Activated T-cell treated with anti-CD3 and anti-CD28 coated beads, Interleukin-2, amount 50 U/mL, for 4 hours (primary cell): Measurements from ENCODE around the gene SEC14L1. TPM values are rescaled to one million over a fixed set of nuclear protein-coding genes. Genes with fewer than 3 reads are reported as not detected.

Experiments used
- ATAC-seq, 2 donors: fragments of 200-7000 bp; cut with Tn5 transposase; one replicate each; pipeline ENCODE4 v1.10.0; 2021
- DNase-seq: peaks from one replicate; pipeline ENCODE4 v3.0.0-alpha.2; 2020
- H3K27me3 Mint-ChIP-seq: one replicate; pipeline ENCODE4 v1.8.0; 2021; ENCODE audit warnings: low read depth, mixed read lengths
- H3K36me3 Mint-ChIP-seq: one replicate; pipeline ENCODE4 v1.8.0; 2022; ENCODE audit warnings: mixed read lengths; ENCODE audit not compliant: insufficient read depth
- H3K4me1 Mint-ChIP-seq: one replicate; pipeline ENCODE4 v1.8.0; 2021; ENCODE audit warnings: low read depth, mixed read lengths
- H3K4me3 Mint-ChIP-seq: one replicate; pipeline ENCODE4 v1.8.0; 2021; ENCODE audit warnings: mild to moderate bottlenecking, moderate library complexity, mixed read lengths
- H3K9me3 Mint-ChIP-seq: one replicate; pipeline ENCODE4 v1.8.0; 2021; ENCODE audit warnings: mixed read lengths
- total RNA-seq, 3 donors: library from RNA; stranded (reverse); gene quantifications; one replicate each; pipeline ENCODE4 v1.2.1, GENCODE V29; 2021

The SEC14L1 gene
- total RNA-seq, 3 donors from 2014 or later: 26.5 to 36.9 (median 27.4) TPM

DNA sequence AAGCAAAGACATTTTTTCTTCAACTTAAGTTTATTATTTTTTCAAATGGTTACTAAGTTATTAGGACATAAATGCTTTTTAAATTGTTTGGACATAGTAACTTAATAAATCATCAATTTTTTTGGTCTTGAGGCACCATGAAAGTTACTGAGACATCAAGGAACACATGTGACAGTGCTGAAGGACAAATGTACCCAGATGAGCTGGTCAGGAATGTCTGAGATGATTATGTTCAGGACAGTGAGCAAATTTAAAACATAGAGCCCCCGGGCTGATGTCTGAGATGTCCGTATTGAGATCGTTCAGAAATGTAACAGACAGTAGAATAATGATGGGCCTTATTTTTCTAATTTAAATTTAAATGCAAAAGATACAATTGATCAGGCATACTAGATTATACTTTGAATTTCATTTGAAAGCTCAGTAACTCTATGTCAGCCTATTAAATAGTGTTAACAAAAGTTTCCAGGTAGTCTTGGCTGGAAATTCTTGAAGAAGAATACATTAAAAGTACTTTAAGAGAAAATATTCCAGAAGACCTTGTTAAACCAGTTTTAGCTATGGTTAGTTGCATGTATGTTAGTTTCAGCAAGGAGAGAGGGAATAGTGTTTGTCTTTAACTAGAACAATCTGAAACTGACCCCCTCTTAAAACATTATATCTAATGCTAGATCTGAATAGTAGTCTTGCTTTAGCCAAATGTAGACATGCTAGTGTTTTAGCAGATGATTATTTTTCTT is 36.4 kb downstream of the SEC14L1 start:
- peaks cover 17% of the 10 kb centered on the region for H3K36me3 Mint-ChIP-seq
- no peaks in the 10 kb centered on the region for H3K27me3 Mint-ChIP-seq

DNA sequence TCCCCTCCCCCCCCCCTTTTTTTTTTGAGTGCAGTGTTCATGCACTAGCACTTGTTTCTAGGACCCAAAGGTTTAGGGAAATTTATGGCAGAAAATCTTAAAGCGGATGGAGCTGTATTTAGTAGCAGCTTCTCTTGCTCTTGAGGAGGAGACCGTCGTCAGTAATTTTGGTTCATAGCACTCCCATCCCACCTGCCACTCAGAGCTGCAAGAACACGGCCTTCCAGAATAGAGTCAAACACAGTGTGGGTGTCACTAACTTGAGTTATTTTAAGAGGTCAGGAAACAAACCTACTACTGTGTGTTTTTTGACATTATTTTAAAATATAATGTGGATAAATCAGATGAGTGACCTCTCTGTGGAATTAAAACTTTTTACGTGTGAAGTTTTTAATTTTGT is 37.3 kb downstream of the SEC14L1 start:
- Mint-ChIP-seq H3K36me3 (peaks cover 10% of the 10 kb centered on the region), H3K27me3 (no peaks in the 10 kb centered on the region), H3K4me1 (peaks cover 31% of the 10 kb centered on the region), H3K9me3 (peaks cover 13% of the 10 kb centered on the region), H3K4me3 (no peak overlapping the region)
- DNase-seq: no peak
- ATAC-seq: no peak

More for the DNA sequence above, 36.4 kb downstream of the SEC14L1 start:
- peaks cover 22% of the 10 kb centered on the region for H3K4me1 Mint-ChIP-seq
- DNase-seq: no peak
- no peak overlapping the region for H3K4me3 Mint-ChIP-seq
- peaks cover 17% of the 10 kb centered on the region for H3K9me3 Mint-ChIP-seq
- no peak for ATAC-seq

- H3K36me3 Mint-ChIP-seq: peaks cover 9% of the 10 kb centered on the region
- H3K27me3 Mint-ChIP-seq: no peaks in the 10 kb centered on the region
- no peak for ATAC-seq
- DNase-seq: no peak
- H3K9me3 Mint-ChIP-seq: peaks cover 8% of the 10 kb centered on the region
- no peak overlapping the region for H3K4me3 Mint-ChIP-seq
- peaks cover 34% of the 10 kb centered on the region for H3K4me1 Mint-ChIP-seq
Observed at GRCh38 chr17:77178563-77178962, 37.8 kb downstream of the SEC14L1 start.

- Mint-ChIP-seq H3K9me3 (no peaks in the 10 kb centered on the region), H3K27me3 (no peaks in the 10 kb centered on the region), H3K4me3 (no peak overlapping the region), H3K36me3 (no peaks in the 10 kb centered on the region), H3K4me1 (peaks cover 34% of the 10 kb centered on the region)
- DNase-seq (no peak), ATAC-seq (no peak)
Observed at GRCh38 chr17:77180503-77181357, 40.0 kb downstream of the SEC14L1 start.

- peak; percentile 38 to 48 for ATAC-seq
- H3K4me3 Mint-ChIP-seq: peak overlapping the region; percentile 48
- no peak for DNase-seq
Observed at GRCh38 chr17:77182205-77183172, 41.7 kb downstream of the SEC14L1 start.

GRCh38 chr17:77184474-77184873 is 43.7 kb downstream of the SEC14L1 start:
- ATAC-seq (no peak), DNase-seq (no peak)
- Mint-ChIP-seq H3K36me3 (no peaks in the 10 kb centered on the region), H3K4me1 (peaks cover 42% of the 10 kb centered on the region), H3K4me3 (no peak overlapping the region), H3K27me3 (no peaks in the 10 kb centered on the region), H3K9me3 (no peaks in the 10 kb centered on the region)

More at GRCh38 chr17:77182205-77183172, 41.7 kb downstream of the SEC14L1 start:
- peaks cover 33% of the 10 kb centered on the region for H3K4me1 Mint-ChIP-seq
- no peaks in the 10 kb centered on the region for H3K36me3 Mint-ChIP-seq
- H3K27me3 Mint-ChIP-seq: no peaks in the 10 kb centered on the region
- H3K9me3 Mint-ChIP-seq: no peaks in the 10 kb centered on the region

GRCh38 chr17:77185137-77185536 is 44.4 kb downstream of the SEC14L1 start:
- peaks cover 48% of the 10 kb centered on the region for H3K4me1 Mint-ChIP-seq
- DNase-seq: no peak
- no peaks in the 10 kb centered on the region for H3K36me3 Mint-ChIP-seq
- no peak overlapping the region for H3K4me3 Mint-ChIP-seq
- no peaks in the 10 kb centered on the region for H3K27me3 Mint-ChIP-seq
- ATAC-seq: no peak
- H3K9me3 Mint-ChIP-seq: no peaks in the 10 kb centered on the region

GRCh38 chr17:77186141-77186604 is 45.4 kb downstream of the SEC14L1 start:
- ATAC-seq: peak in 1 of 2 donors; percentile 39
- H3K36me3 Mint-ChIP-seq: peaks cover 7% of the 10 kb centered on the region

GRCh38 chr17:77188084-77189066 is 47.6 kb downstream of the SEC14L1 start:
- ATAC-seq: no peak
- H3K9me3 Mint-ChIP-seq: no peaks in the 10 kb centered on the region
- no peak for DNase-seq

More at GRCh38 chr17:77186141-77186604, 45.4 kb downstream of the SEC14L1 start:
- Mint-ChIP-seq H3K4me3 (no peak overlapping the region), H3K27me3 (no peaks in the 10 kb centered on the region), H3K4me1 (peaks cover 48% of the 10 kb centered on the region), H3K9me3 (no peaks in the 10 kb centered on the region)
- no peak for DNase-seq

GRCh38 chr17:77189148-77189547 is 48.4 kb downstream of the SEC14L1 start:
- no peaks in the 10 kb centered on the region for H3K9me3 Mint-ChIP-seq
- ATAC-seq: peak; percentile 87 to 92
- no peaks in the 10 kb centered on the region for H3K27me3 Mint-ChIP-seq
- no peak overlapping the region for H3K4me3 Mint-ChIP-seq
- H3K4me1 Mint-ChIP-seq: peaks cover 26% of the 10 kb centered on the region
- H3K36me3 Mint-ChIP-seq: peaks cover 28% of the 10 kb centered on the region
- DNase-seq: no peak

More at GRCh38 chr17:77188084-77189066, 47.6 kb downstream of the SEC14L1 start:
- H3K4me1 Mint-ChIP-seq: peaks cover 26% of the 10 kb centered on the region
- no peaks in the 10 kb centered on the region for H3K27me3 Mint-ChIP-seq
- H3K36me3 Mint-ChIP-seq: peaks cover 23% of the 10 kb centered on the region
- peak overlapping the region; percentile 54 for H3K4me3 Mint-ChIP-seq

- peaks cover 38% of the 10 kb centered on the region for H3K36me3 Mint-ChIP-seq
- H3K4me1 Mint-ChIP-seq: peaks cover 26% of the 10 kb centered on the region
- H3K4me3 Mint-ChIP-seq: no peak overlapping the region
- DNase-seq (no peak), ATAC-seq (no peak)
- no peaks in the 10 kb centered on the region for H3K27me3 Mint-ChIP-seq
- H3K9me3 Mint-ChIP-seq: no peaks in the 10 kb centered on the region
Observed at GRCh38 chr17:77190576-77190975, 49.8 kb downstream of the SEC14L1 start.

GRCh38 chr17:77191244-77191643 is 50.5 kb downstream of the SEC14L1 start:
- H3K4me3 Mint-ChIP-seq: no peak overlapping the region
- H3K27me3 Mint-ChIP-seq: no peaks in the 10 kb centered on the region
- no peaks in the 10 kb centered on the region for H3K9me3 Mint-ChIP-seq
- DNase-seq: no peak
- peaks cover 45% of the 10 kb centered on the region for H3K36me3 Mint-ChIP-seq
- peaks cover 26% of the 10 kb centered on the region for H3K4me1 Mint-ChIP-seq
- no peak for ATAC-seq

DNA sequence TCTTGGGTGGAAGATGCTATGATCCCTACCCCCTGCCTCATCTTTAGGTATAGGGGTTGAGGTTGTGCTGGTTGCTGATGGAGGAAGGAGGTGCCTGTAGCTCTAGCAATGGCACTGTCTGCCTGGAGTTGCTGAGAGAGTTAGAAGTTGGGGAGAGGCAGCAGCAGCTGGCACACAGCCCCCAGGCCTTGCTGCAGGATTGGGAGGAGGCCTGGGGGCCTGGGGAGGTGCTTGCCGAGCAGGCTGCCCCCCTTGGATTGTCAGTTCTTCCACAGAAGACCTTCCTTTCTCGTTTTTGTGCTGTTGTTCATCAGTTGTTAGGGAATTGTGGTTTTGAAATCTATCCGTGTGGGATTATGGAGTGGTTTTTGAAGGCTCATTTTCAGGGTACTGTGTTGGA is 52.9 kb downstream of the SEC14L1 start:
- Mint-ChIP-seq H3K27me3 (no peaks in the 10 kb centered on the region), H3K9me3 (no peaks in the 10 kb centered on the region), H3K36me3 (peaks cover 51% of the 10 kb centered on the region), H3K4me1 (peaks cover 19% of the 10 kb centered on the region), H3K4me3 (no peak overlapping the region)
- DNase-seq (no peak), ATAC-seq (no peak)
